ENCODE data around the gene PRELID1. TPM values are rescaled to one million over a fixed set of nuclear protein-coding genes. Genes with fewer than 3 reads are reported as not detected.

PRELID1 gene
- total RNA-seq, 1 donor from 2014 or later, result 34.1 TPM

GRCh38 chr5:177349762-177350161, 46.2 kb downstream of the PRELID1 start:
- DNase-seq (ENCODE audit: missing footprints) (no peak), ATAC-seq (no peak)
- intact Hi-C loops (cut with DNase I), result no loop called here

- ATAC-seq, result no peak
- no peak for DNase-seq (ENCODE audit: missing footprints)
- intact Hi-C loops (cut with DNase I), result no loop called here
Observed at GRCh38 chr5:177350776-177351391, 47.3 kb downstream of the PRELID1 start.

- ATAC-seq (peak; percentile 98), DNase-seq (ENCODE audit: missing footprints) (peak; percentile 95)
- intact Hi-C loops (cut with DNase I), result no loop called here
Observed at GRCh38 chr5:177351392-177352329, 48.1 kb downstream of the PRELID1 start, which contains the start of gene LMAN2. Gene LMAN2, minus strand, starts transcription at chr5:177351668. Its CDS starts 21 bp downstream, at chr5:177351647.

- intact Hi-C loops (cut with DNase I), result no loop called here
- no peak for ATAC-seq
- DNase-seq (ENCODE audit: missing footprints), result no peak
Observed at GRCh38 chr5:177353093-177353492, 49.5 kb downstream of the PRELID1 start.

GRCh38 chr5:177354256-177354655, 50.7 kb downstream of the PRELID1 start:
- no peak for ATAC-seq
- DNase-seq (ENCODE audit: missing footprints), result no peak
- intact Hi-C loops (cut with DNase I), result no loop called here

- no peak for DNase-seq (ENCODE audit: missing footprints)
Observed at GRCh38 chr5:177354711-177355110, 51.1 kb downstream of the PRELID1 start.

GRCh38 chr5:177355162-177355867, 51.7 kb downstream of the PRELID1 start:
- no peak for ATAC-seq
- no peak for DNase-seq (ENCODE audit: missing footprints)

More at GRCh38 chr5:177354711-177355110, 51.1 kb downstream of the PRELID1 start:
- no peak for ATAC-seq
- intact Hi-C loops (cut with DNase I), result no loop called here

GRCh38 chr5:177355868-177356168, 52.2 kb downstream of the PRELID1 start:
- intact Hi-C loops (cut with DNase I), result no loop called here
- DNase-seq (ENCODE audit: missing footprints), result no peak
- ATAC-seq, result no peak

More at GRCh38 chr5:177355162-177355867, 51.7 kb downstream of the PRELID1 start:
- intact Hi-C loops (cut with DNase I), result no loop called here

Other genes with a start within 250 kb of the PRELID1 start
- gene FGFR4, start 216.9 kb upstream of the PRELID1 start, total RNA-seq, result 4.3 TPM
- gene NSD1, start 170.0 kb upstream of the PRELID1 start, total RNA-seq, result 36.1 TPM
- gene RAB24, start 80 bp upstream of the PRELID1 start, total RNA-seq, result 18.9 TPM
- gene MXD3, start 8.1 kb downstream of the PRELID1 start, total RNA-seq, result 2.0 TPM
- gene LMAN2, start 47.9 kb downstream of the PRELID1 start, total RNA-seq, result 72.3 TPM
- 3.9 TPM for gene RGS14, start 54.1 kb downstream of the PRELID1 start, total RNA-seq
- gene SLC34A1, start 80.6 kb downstream of the PRELID1 start, total RNA-seq, result not detected
- not detected for gene PFN3, start 96.9 kb downstream of the PRELID1 start, total RNA-seq
- not detected for gene F12, start 105.8 kb downstream of the PRELID1 start, total RNA-seq
- 18.1 TPM for gene GRK6, start 122.9 kb downstream of the PRELID1 start, total RNA-seq
- 1.4 TPM for gene PRR7, start 143.0 kb downstream of the PRELID1 start, total RNA-seq
- gene DBN1, start 169.8 kb downstream of the PRELID1 start, total RNA-seq, result 32.2 TPM
- gene PDLIM7, start 193.8 kb downstream of the PRELID1 start, total RNA-seq, result 43.1 TPM
- gene DOK3, start 206.0 kb downstream of the PRELID1 start, total RNA-seq, result 4.4 TPM
- gene DDX41, start 213.2 kb downstream of the PRELID1 start, total RNA-seq, result 30.1 TPM

Data from Right ventricle myocardium inferior (tissue), 1 donor.